Measurements from ENCODE around the gene TOPORS.
A peak's percentile ranks its signal among the peaks of the same experiment; 100 is the strongest.
"Not testable (repeated sequence)": the region's sequence is repeated elsewhere in the genome, so short reads cannot be mapped to it uniquely, and the experiment has no call there.

Gene TOPORS

DNA sequence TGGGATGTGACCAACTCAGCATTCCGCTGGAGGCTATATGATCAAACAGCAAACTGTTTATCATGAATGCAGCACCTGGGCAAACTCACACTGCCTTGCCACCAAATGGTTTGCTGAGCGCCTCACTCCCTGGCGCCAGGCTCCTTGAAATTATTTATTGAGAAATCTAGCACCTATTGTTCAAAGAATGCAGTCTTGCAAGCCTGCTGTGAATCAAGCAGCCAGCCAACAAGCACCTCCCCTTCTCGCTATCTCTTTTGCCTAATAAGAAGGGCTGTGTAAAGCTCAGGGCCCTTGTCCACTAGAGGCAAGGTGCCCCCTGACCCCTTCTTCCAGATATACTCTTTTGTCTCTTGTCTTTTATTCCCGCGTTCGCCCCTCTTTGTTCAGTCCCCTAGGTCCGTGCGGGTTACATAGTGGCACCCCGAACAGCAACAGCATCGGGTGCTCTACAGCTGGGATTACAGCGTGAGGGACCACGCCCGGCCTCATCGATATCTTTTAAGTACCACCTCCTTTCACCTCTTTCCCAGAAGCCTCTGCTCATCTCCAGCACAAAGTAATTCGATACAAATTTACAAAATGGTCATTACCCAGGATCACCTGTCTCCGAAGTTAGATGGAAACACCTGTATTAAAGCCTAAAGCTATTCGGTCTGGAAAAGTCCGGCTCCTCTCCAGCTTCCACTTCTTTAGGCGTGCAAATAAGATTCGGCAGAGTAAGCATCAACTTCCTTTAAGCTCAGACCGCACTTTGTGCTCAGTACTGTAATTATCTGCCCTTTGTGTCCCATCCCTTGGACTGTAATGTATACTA, 27.3 kb downstream of the TOPORS start:
- peak in 4 of 42 donors; percentile 6 to 52 (median 30) for DNase-seq
- intact Hi-C loops (cut with DNase I), result loop anchor here (10.0 kb wide), 1 partner anchor 140 kb away; the partner anchor contains the start of gene ACO1

GRCh38 chr9:32524558-32524891, 27.9 kb downstream of the TOPORS start:
- intact Hi-C loops (cut with DNase I), result loop anchor here (10.0 kb wide), 1 partner anchor 140 kb away; the partner anchor contains the start of gene ACO1
- DNase-seq, result not testable (repeated sequence)

- no peak for DNase-seq
- intact Hi-C loops (cut with DNase I), result loop anchor here (10.0 kb wide), 1 partner anchor 139 kb away; the partner anchor contains the start of gene ACO1
Measured at GRCh38 chr9:32523910-32524309, 28.5 kb downstream of the TOPORS start.

DNA sequence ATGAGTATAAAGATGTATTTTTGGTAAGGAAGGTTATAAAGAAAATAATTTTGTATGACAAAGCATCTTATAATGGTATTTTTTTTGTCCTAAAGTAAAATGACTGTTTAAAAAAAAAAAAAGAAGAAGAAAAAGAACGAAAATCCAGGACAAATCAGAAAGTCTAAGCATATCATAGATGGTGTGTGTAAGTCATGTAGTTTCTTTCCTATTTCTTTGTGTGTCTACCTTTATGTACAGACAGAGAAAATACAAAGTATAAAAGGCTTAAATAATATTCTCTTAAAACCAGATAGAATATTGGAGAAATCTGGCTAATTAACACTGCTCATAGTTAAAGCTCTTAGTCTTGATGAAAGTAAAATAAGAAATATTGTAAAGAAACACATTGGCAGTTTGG, 34.1 kb downstream of the TOPORS start:
- no peak for DNase-seq
- intact Hi-C loops (cut with DNase I), result no loop called here

DNA sequence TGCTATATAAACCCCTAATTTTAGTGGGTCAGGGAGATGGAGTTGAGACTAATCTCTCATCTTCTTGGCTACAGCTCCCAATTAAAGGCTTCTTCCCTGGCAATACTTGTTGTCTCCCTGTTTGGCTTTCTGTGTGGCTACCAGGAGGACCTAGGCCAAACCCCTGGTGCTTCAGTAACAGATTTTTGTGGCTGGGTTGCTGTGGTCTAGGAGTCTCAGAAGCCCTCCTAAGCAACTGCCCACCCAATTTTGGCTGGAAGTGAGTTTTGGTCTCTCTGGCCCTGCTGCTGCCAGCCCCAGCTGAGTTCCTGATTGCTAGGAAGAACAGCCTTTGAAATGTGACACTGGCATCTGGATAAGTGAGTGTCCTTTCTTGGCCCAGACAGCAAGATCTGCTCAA, 36.1 kb downstream of the TOPORS start:
- intact Hi-C loops (cut with DNase I), result no loop called here
- DNase-seq, result no peak

DNA sequence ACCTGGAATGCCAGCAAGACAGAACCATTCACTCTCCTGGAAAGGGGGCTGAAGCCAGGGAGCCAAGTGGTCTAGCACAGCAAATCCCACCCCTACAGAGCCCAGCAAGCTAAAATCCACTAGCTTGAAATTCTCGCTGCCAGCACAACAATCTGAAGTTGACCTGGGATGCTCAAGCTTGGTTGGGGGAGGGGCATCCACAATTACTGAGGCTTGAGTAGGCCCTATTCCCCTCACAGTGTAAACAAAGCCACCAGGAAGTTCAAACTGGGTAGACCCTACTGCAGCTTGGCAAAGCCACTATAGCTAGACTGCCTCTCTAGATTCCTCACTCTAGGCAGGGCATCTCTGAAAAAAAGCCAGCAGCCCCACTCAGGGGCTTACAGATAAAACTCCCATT, 43.7 kb downstream of the TOPORS start:
- no peak for DNase-seq
- intact Hi-C loops (cut with DNase I), result no loop called here

DNA sequence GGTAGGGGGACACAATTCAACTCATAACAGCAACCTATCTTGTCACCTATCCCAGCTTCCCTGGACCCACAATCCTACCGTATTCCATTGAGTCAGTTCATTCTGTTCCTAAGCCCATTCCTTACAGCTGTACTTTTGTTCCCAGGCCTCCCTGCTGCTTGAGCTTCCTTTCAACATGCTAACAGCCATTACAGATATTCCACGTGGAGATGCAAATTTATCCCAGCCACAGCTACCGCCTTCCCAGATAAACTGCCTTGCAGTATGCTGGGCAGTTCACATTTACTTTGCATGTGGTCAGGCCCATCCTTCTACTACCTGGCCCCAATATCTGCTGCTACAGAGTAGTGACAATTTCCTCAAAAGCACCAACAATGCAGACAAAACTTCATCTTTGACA, 49.4 kb downstream of the TOPORS start:
- DNase-seq, result no peak
- intact Hi-C loops (cut with DNase I), result no loop called here

- intact Hi-C loops (cut with DNase I), result no loop called here
- no peak for DNase-seq
Measured at GRCh38 chr9:32502464-32502863, 49.9 kb downstream of the TOPORS start.

GRCh38 chr9:32501868-32502267, 50.5 kb downstream of the TOPORS start:
- no peak for DNase-seq
- intact Hi-C loops (cut with DNase I), result no loop called here

- intact Hi-C loops (cut with DNase I), result no loop called here
- no peak for DNase-seq
Measured at GRCh38 chr9:32500768-32501167, 51.6 kb downstream of the TOPORS start.

- intact Hi-C loops (cut with DNase I), result no loop called here
- DNase-seq, result no peak
Measured at GRCh38 chr9:32497921-32498320, 54.5 kb downstream of the TOPORS start.

DNA sequence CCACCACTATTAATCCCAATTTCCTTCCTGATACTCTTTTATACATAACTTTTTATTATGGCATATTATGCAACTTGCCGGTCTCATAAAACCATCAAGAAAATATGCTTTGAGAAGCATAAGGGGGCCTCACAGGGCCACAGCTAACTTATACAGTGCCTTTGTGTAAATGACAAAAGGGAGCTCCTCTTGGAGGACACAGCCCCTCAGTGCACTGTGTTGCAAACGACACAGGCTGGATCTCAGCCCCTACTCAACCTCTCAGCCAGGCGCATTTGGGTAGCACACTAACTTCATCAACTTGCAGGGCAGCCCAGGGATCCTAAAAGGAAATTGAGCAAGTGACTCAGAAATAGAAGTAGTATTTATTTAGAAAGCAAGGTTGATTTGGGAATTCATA, 61.8 kb downstream of the TOPORS start:
- intact Hi-C loops (cut with DNase I), result no loop called here
- no peak for DNase-seq
